Stimulated activated CD4-positive, alpha-beta T cell treated with anti-CD3 and anti-CD28 coated beads, Interleukin-12 subunit alpha, Interleukin-12 subunit beta, amount 100 ng/mL, for 4 hours (primary cell): ENCODE results near the gene KRTAP21-2.
"Not testable (repeated sequence)": the region's sequence is repeated elsewhere in the genome, so short reads cannot be mapped to it uniquely, and the experiment has no call there.

Source experiments
- DNase-seq: peaks from one replicate; pipeline ENCODE4 v3.0.0-alpha.2; 2020

The KRTAP21-2 gene

GRCh38 chr21:30747159-30747558, at the start of gene KRTAP21-2:
KRTAP21-2 (minus strand) TSS chr21:30747259; CDS start chr21:30747202, 57 bp downstream.
- no peak for DNase-seq

DNA sequence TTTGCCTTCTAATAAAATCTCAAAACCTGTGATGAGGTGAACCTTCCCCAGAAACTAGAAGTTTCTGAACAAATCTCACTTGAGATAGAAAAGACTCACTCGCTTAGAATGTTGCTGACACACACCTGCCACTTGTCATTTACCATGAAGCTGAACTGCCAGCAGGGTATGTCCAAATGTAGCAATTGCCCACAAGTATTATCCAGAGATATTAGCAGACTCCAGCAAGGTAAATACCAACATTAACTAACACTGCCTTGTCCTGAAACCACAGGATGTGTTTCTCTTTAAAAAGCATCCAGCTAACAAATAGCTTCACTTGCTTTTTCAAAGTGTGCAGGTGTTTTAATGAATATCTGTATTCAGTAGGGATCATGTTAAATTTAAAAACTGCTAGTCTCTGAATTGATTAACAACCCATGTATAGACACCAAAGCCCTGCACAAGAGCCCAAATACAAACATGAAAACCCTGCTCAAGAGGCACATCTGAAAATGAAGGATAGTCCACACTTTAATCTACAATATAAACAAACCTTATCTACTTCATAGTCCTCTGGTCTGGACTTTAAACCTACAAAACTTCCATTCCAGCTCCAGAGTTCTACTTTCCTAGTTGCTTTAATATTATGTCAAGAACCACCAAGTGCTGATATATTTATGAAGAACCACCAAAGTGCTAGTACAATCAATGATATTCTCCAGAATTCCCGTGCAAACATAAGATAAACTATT, 46.7 kb upstream of the KRTAP21-2 start:
- DNase-seq, result no peak

DNA sequence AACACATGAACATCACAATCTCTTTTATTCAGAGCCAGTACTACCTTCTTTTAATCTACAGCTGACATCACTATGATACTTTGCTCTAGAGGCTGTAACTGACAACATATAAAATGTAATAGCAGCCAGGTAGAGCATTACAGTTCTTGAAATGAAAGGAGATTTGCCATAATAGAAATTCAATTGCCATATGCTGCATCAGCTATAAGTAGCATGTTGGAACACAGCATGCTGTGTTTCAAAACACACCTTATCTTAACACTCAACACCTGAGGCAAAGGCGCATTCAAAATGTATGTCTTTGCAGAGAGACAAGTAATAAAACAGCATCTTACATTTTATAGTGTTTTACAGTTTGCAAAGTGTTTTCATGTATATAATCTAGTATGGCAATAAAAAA, 32.2 kb upstream of the KRTAP21-2 start:
- no peak for DNase-seq

DNA sequence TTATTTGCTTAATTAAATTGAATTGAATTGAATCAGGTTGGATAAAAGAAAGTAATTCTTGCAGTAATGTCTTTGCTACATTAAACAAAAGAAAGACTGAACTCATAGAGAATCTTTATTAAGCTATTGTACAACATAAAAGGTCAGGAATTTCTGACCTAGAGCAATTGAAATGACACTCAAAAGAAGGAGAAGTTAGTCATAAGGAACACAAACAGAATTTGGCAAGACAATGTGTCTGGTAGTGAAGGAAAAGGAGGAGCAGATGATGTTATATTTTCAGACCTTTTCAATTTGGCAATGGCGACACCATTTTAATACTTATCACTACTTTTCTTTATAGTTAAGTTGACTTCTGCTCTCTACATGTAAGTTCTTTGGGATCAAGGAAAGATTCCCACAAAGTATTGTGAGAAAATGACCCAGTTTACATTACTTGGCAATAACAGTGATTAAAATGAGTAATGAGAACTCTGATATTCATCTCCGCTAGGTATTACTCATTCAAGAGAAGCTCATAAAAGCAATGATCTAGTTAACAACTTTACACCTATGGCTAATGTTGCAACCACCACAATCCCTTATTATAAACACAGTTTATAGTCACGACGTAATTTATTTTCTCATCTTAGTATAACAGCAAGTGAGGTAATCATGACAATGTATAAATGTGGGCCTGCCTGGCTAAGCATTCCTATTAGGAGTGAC, 22.8 kb upstream of the KRTAP21-2 start:
- DNase-seq, result no peak

DNA sequence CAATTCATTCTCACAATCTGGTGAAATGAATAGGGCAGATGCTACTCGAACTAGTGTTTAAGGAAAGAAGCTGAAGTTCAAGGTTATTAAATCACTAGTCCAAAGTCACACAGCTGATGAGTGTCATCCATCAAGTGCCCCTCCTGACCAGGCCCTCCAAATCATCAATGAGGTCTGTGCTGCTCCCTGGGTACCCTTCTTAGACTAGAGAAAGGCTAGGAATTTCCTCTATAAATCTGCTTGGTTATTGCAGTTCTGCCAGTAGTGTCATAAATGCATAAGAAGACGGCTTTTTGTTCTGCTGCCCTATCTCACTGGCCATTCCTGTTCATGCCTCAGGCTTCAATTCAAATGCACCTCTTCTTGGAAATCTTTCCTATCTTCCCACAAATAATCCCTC, 13.7 kb upstream of the KRTAP21-2 start:
- DNase-seq, result no peak

GRCh38 chr21:30758306-30758705, 11.2 kb upstream of the KRTAP21-2 start:
- DNase-seq, result no peak

DNA sequence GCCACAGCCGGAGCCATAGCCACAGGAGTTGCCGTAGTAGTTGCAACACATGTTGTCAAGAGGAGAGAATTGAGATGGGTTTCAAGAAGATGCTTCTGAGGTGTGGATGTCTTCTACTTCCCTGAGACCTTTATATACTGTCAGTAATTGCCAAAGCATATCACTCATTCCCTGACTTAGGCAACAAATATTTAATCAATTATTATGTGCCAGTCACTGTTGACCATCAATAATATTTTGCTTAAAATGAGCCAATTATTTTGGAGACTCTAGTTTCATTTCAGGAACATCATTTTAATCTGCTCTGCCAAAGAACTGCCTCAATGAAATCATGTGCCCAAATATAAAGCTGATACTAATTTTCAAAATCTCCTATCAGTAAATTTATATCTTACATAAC, 8.3 kb upstream of the KRTAP21-2 start, which contains the start of gene KRTAP21-1:
Gene KRTAP21-1 (minus strand): TSS at position 101 of the 400 bp plus-strand sequence. CDS start 50 bp downstream, at position 51.
- DNase-seq, result not testable (repeated sequence)

- no peak for DNase-seq
Observed at GRCh38 chr21:30740462-30740861, 6.6 kb downstream of the KRTAP21-2 start.

DNA sequence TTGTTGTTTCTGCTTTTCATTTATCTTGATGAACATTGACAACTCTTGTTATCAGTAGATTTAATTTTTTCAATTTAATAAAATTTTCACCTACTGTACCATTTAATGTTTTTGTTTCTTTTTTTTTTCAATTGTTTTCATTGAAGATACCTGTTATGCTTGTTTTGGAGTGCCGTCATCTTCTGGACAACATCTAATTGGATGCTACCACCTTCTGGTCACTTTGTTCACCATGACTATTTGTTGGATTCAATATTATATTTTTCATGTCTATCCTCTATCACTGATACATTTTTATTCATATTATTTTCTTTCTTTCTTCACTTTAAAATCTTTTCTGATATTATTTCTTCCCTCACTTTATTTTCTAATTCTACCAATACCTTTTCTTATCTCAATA, 14.0 kb downstream of the KRTAP21-2 start:
- no peak for DNase-seq

- no peak for DNase-seq
Observed at GRCh38 chr21:30726726-30727125, 20.3 kb downstream of the KRTAP21-2 start.

DNA sequence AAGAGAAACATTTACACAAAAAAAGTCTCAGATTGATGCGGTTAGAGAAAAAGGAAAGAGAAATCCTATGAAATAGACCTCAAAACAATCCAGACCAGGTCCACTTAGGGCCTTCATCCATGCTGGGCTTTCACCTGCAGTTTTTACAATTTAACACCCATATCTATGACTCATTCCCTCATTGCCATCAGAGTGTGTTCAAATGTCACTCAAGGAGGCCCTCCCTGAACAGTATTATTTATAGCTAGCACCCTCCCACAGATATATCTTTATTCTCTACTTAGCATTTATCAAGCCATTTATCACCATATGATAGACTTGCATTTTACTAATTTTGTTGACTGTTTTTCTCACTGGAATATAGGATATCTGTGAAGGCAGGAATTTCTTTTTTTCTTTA, 27.7 kb downstream of the KRTAP21-2 start:
- no peak for DNase-seq

- DNase-seq, result no peak
Observed at GRCh38 chr21:30718239-30718909, 28.7 kb downstream of the KRTAP21-2 start, which contains the start of gene KRTAP21-3. KRTAP21-3 (minus strand) TSS chr21:30718777; CDS start chr21:30718759, 18 bp downstream.

DNA sequence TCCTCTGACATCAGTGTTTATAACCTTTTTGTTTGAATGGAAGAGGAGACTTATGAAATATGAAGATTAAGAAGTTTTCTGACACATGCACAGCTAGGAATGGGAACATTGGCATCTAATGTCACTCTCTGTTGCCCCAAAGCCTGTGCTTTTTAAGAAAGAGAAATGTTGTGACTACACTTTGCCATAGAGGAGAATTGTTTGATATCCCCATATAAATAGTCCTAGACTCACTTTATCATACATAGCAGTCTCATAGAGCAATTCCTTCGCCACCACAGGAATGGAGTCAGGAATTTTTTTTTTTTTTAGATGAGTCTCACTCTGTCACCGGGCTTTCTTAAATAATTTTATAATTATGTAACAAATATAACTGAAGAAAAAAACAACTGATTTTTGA, 30.0 kb downstream of the KRTAP21-2 start:
- no peak for DNase-seq

- DNase-seq, result no peak
Observed at GRCh38 chr21:30714946-30715345, 32.1 kb downstream of the KRTAP21-2 start.

- no peak for DNase-seq
Observed at GRCh38 chr21:30714456-30714855, 32.6 kb downstream of the KRTAP21-2 start.

GRCh38 chr21:30713766-30714165, 33.3 kb downstream of the KRTAP21-2 start:
- no peak for DNase-seq

GRCh38 chr21:30710499-30710898, 36.6 kb downstream of the KRTAP21-2 start:
- DNase-seq, result no peak

GRCh38 chr21:30707409-30707808, 39.6 kb downstream of the KRTAP21-2 start:
- DNase-seq, result no peak
